HepG2 (cell line): ENCODE data around the gene MMS19. TPM values are rescaled to one million over a fixed set of nuclear protein-coding genes. Genes with fewer than 3 reads are reported as not detected.

Source experiments
- HES4 ChIP-seq: sonication (generic); formaldehyde crosslinking; IDR thresholded peaks from 2 replicates; pipeline ENCODE4 v1.9.0; 2021; ENCODE audit warnings: mild to moderate bottlenecking, missing genetic modification reagents, borderline replicate concordance
- HIC2 ChIP-seq: sonication (generic); formaldehyde crosslinking; IDR thresholded peaks from 2 replicates; pipeline ENCODE4 v1.9.0; 2022; ENCODE audit warnings: low read depth, missing genetic modification reagents
- HOMEZ ChIP-seq: IDR thresholded peaks from 2 replicates; pipeline ENCODE4 v1.6.1; 2016; ENCODE audit warnings: low read depth
- MAFG ChIP-seq: sonication (generic); formaldehyde crosslinking; IDR thresholded peaks from 2 replicates; pipeline ENCODE4 v1.5.1; 2020; ENCODE audit warnings: mild to moderate bottlenecking, missing genetic modification reagents
- NPAS2 ChIP-seq: sonication (generic); formaldehyde crosslinking; IDR thresholded peaks from 2 replicates; pipeline ENCODE4 v1.8.0; 2022; ENCODE audit warnings: mild to moderate bottlenecking, missing genetic modification reagents, borderline replicate concordance
- SNAPC4 ChIP-seq: sonication (generic); formaldehyde crosslinking; IDR thresholded peaks from 2 replicates; pipeline ENCODE4 v1.4.0; 2020; ENCODE audit warnings: mild to moderate bottlenecking, missing genetic modification reagents
- TAF1 ChIP-seq: sonication (generic); formaldehyde crosslinking; IDR thresholded peaks from 2 replicates; pipeline ENCODE4 v1.4.0; 2020; ENCODE audit warnings: missing genetic modification reagents
- TAF15 ChIP-seq: fragments of 200-400 bp; formaldehyde crosslinking; IDR thresholded peaks from one replicate; pipeline ENCODE4 v1.6.1; 2018; ENCODE audit warnings: mild to moderate bottlenecking, low read depth, low read length; ENCODE audit not compliant: poor library complexity, severe bottlenecking
- TEF ChIP-seq: sonication (generic); formaldehyde crosslinking; IDR thresholded peaks from 2 replicates; pipeline ENCODE4 v1.5.0; 2020; ENCODE audit warnings: missing genetic modification reagents
- TOPORS ChIP-seq: sonication (generic); formaldehyde crosslinking; IDR thresholded peaks from 2 replicates; pipeline ENCODE4 v1.8.0; 2023; ENCODE audit warnings: mild to moderate bottlenecking, missing genetic modification reagents
- ZFP90 ChIP-seq: sonication (generic); formaldehyde crosslinking; IDR thresholded peaks from 2 replicates; pipeline ENCODE4 v1.8.0; 2022; ENCODE audit warnings: missing genetic modification reagents, mild to moderate bottlenecking, inconsistent platforms, borderline replicate concordance
- ZMYM3 ChIP-seq: sonication (generic); formaldehyde crosslinking; IDR thresholded peaks from 2 replicates; pipeline ENCODE4 v1.5.1; 2020; ENCODE audit warnings: mild to moderate bottlenecking, missing genetic modification reagents
- ZNF292 ChIP-seq: sonication (generic); formaldehyde crosslinking; IDR thresholded peaks from 2 replicates; pipeline ENCODE4 v1.8.1; 2022; ENCODE audit warnings: mild to moderate bottlenecking, low read depth, missing genetic modification reagents, borderline replicate concordance
- ZNF441 ChIP-seq: sonication (generic); formaldehyde crosslinking; IDR thresholded peaks from 2 replicates; pipeline ENCODE4 v1.7.0; 2021; ENCODE audit warnings: missing genetic modification reagents, borderline replicate concordance
- ZNF546 ChIP-seq: sonication (generic); formaldehyde crosslinking; conservative IDR thresholded peaks from 2 replicates; pipeline ENCODE4 v1.8.1; 2023; ENCODE audit warnings: mild to moderate bottlenecking, missing genetic modification reagents
- ZNF567 ChIP-seq: sonication (generic); formaldehyde crosslinking; IDR thresholded peaks from 2 replicates; pipeline ENCODE4 v1.8.1; 2023; ENCODE audit warnings: mild to moderate bottlenecking, missing genetic modification reagents, borderline replicate concordance
- polyA plus RNA-seq, 8 experiments: library from polyadenylated mRNA; depleted of rRNA in 3 of 8; stranded (reverse) in 7 of 8; unstranded in 1 of 8; fragments of >200 nt; fragmentation: Illumina TruSeq in 4 of 8; extraction: Trizol in 4 of 8; gene quantifications; 2 replicates each; pipeline versions ENCODE4 v1.2.1 to v1.2.3, GENCODE V29; 2011 to 2016; ENCODE audit warnings: low read depth in 4 of 8, missing spikeins in 1 of 8, mixed read lengths in 1 of 8; ENCODE audit not compliant: insufficient read depth in 1 of 8
- total RNA-seq, 5 experiments: library from RNA; depleted of rRNA; stranded (reverse); fragments of >200 nt; fragmentation: Illumina TruSeq; extraction: Trizol; gene quantifications; 2 replicates each; pipeline ENCODE4 v1.2.3, GENCODE V29; 2016; ENCODE audit warnings: low read depth in 1 of 5

The MMS19 gene
- total and polyA plus RNA-seq, 2 of the 13 experiments (the other 11 are each of a cell fraction or from before 2014, with no cell fraction given): 76.4 to 107 TPM

- no peak for TF ChIP-seq HOMEZ (CRISPR knock-in tag)
- no peak; the same call in 1 of the 2 replicates for TF ChIP-seq ZNF441 (CRISPR knock-in tag)
- TF ChIP-seq NPAS2 (CRISPR knock-in tag): no peak
- TF ChIP-seq TAF1: peak; percentile 86
- peak; percentile 85; the same call in 1 of the 2 replicates for TF ChIP-seq HES4
- TF ChIP-seq TAF15: no peak
- no peak for TF ChIP-seq TEF (CRISPR knock-in tag)
- no peak for TF ChIP-seq TOPORS (CRISPR knock-in tag)
- TF ChIP-seq MAFG (CRISPR knock-in tag): no peak
- 0 out of 2 replicates have a peak, but pooled peaks have one; percentile 57 for TF ChIP-seq ZMYM3
- TF ChIP-seq HIC2: no peak
- 0 out of 2 replicates have a peak, but pooled peaks have one; percentile 24 for TF ChIP-seq ZNF567 (CRISPR knock-in tag)
- peak; percentile 46; the same call in 1 of the 2 replicates for TF ChIP-seq ZNF292
- TF ChIP-seq ZNF546 (CRISPR knock-in tag): no peak
- no peak for TF ChIP-seq ZFP90 (CRISPR knock-in tag)
- 0 out of 2 replicates have a peak, but pooled peaks have one; percentile 91 for TF ChIP-seq SNAPC4 (CRISPR knock-in tag)
Observed at GRCh38 chr10:97497572-97498075, 598 bp downstream of the MMS19 start (continued).
